ENCODE data around the gene HDAC7.

- TF ChIP-seq CTCF (conservative IDR thresholded peaks at IDR 0.05; ENCODE audit: low read depth, low read length) = no peak
- no peak for TF ChIP-seq EZH2phosphoT487 (IDR thresholded peaks at IDR 0.05; ENCODE audit: borderline replicate concordance, low read length)
- no peak for TF ChIP-seq EZH2 (IDR thresholded peaks at IDR 0.05; ENCODE audit: low read length, unreplicated experiment)
These were observed 22.2 kb upstream of the HDAC7 start for GRCh38 chr12:47841910-47842309.

Measured in PC-3 (cell line).